ENCODE measurements around the gene HCAR3. TPM values are rescaled to one million over a fixed set of nuclear protein-coding genes. Genes with fewer than 3 reads are reported as not detected.
"Not testable (repeated sequence)": the region's sequence is repeated elsewhere in the genome, so short reads cannot be mapped to it uniquely, and the experiment has no call there.

HCAR3 gene
- total RNA-seq, 1 donor from 2014 or later = 0.32 TPM

DNA sequence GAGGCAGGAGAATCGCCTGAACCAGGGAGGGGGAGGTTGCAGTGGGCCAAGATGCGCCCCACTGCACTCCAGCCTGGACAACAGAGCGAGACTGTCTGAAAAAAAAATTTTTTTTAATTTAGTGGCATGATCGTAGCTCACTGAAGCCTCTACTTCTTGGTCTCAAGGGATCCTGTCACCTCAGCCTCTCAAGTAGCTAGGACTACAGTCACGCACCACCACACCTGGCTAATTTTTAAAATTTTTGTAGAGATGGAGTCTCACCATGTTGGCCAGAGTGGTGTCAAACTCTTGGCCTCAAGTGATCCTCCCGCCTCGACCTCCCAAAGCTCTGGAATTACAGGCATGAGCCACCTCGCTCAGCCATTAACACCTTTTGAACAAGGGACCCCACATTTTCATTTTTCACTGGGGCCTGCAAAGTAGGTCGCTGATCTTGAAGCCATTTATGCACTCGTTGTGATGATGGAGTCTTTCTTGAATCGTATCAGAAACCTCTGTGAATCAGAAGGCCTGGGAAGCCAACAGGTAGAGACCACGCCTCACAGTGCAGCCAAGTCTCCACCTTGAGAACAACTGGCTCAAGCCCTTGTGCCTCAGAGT lies 8.1 kb upstream of the HCAR3 start:
- intact Hi-C loops (cut with micrococcal nuclease) = no loop called here

DNA sequence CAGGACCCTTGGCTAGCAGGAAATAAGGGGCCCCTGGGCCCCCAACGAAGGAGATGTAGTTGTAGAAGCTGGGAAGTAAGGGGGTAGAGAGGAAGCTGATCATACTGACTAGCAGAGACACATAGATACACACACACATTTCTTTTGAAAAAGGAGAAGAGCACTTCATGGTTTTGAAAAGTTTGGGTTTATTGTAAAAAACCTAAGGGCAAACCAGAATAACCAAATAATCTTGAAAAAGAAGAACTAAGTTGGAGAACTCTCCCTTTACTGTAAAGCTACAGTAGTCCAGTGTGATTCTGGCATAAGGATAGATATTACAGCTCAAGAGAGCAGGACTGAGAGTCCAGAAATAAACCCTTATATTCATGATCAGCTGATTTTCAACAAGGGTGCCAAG lies 5.8 kb upstream of the HCAR3 start:
- intact Hi-C loops (cut with micrococcal nuclease) = no loop called here

GRCh38 chr12:122721057-122721545 lies 4.5 kb upstream of the HCAR3 start:
- intact Hi-C loops (cut with micrococcal nuclease) = no loop called here

DNA sequence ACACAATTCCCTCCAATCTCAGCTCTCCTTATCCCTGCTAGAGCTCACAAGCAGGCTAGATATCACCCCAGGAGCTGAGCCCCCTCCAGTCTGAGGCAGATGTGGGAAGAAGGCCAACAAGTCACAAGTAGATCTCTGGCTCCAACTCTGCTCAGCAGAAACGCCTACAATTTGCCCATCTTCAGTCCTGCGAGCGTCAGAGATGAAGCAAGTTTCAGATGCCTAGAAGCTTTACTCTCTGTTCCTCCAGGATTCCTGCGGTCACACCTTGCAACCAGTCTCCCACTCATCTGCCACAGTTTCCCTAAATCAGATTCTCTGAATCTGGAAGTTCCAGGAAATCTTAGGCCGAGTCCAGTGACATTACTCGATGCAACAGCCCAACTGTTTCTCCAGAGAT lies 1.4 kb downstream of the HCAR3 start:
- intact Hi-C loops (cut with micrococcal nuclease) = not testable (repeated sequence)

DNA sequence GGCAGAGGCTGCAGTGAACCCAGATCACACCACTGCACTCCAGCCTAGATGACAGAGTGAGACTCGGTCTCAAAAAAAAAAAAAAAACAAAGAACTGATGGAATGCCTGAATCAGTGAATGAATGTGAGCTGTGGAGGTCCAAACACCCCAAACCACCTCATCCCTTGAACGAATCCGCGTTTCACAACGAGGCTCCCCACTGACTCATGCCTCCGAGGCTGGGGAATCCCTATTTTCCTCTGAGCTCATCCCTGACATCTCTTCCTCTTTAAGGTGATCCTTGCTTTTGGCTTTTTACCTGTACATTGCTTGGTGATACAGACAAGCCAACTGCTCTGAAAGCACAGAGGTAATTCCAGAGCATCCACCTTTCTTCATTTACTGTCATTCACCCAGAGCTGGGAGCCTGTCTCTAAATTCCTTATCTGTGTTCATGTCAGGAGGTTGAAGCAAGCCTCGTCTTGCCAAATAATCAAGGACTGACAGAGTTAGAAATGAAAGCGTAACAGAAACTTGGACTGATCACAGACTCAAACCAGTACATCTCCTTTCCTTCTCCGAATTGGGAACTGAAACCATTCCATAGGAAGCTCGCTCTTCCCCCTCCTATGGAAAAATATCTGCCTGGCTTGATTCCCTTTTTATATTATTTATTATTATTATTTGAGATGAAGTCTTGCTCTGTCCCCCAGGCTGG lies 3.0 kb downstream of the HCAR3 start:
- intact Hi-C loops (cut with micrococcal nuclease) = not testable (repeated sequence)

- intact Hi-C loops (cut with micrococcal nuclease) = not testable (repeated sequence)
These were observed 5.3 kb downstream of the HCAR3 start for GRCh38 chr12:122711266-122711665.

DNA sequence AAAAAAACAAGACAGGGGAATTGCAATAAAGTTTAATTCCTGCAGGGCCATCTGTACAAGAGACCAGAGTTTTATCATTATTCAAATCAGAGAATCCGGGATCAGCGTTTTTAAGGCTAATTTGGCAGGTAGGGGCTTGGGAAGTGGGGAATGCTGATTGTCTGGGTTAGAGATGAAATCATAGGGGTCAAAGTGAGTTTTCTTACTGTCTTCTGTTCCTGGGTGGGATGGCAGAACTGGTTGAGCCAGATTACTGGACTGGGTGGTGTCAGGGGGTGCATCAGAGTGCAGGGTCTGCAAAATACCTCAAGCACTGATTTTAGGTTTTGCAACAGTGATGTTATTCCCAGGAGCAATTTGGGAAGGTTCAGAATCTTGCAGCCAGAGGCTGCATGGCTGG lies 6.3 kb downstream of the HCAR3 start:
- intact Hi-C loops (cut with micrococcal nuclease) = not testable (repeated sequence)

GRCh38 chr12:122709287-122709686 lies 7.3 kb downstream of the HCAR3 start:
- intact Hi-C loops (cut with micrococcal nuclease) = not testable (repeated sequence)

- intact Hi-C loops (cut with micrococcal nuclease) = not testable (repeated sequence)
These were observed 12.8 kb downstream of the HCAR3 start for GRCh38 chr12:122703841-122704240.

GRCh38 chr12:122702890-122703611 lies 13.6 kb downstream of the HCAR3 start, which contains the start of gene HCAR2:
TSS of gene HCAR2 (minus strand) at chr12:122703357. CDS start at chr12:122703283, 74 bp downstream.
- intact Hi-C loops (cut with micrococcal nuclease) = not testable (repeated sequence)

- intact Hi-C loops (cut with micrococcal nuclease) = not testable (repeated sequence)
These were observed 15.1 kb downstream of the HCAR3 start for GRCh38 chr12:122701481-122701880.

GRCh38 chr12:122700038-122700710 lies 16.4 kb downstream of the HCAR3 start:
- intact Hi-C loops (cut with micrococcal nuclease) = not testable (repeated sequence)

DNA sequence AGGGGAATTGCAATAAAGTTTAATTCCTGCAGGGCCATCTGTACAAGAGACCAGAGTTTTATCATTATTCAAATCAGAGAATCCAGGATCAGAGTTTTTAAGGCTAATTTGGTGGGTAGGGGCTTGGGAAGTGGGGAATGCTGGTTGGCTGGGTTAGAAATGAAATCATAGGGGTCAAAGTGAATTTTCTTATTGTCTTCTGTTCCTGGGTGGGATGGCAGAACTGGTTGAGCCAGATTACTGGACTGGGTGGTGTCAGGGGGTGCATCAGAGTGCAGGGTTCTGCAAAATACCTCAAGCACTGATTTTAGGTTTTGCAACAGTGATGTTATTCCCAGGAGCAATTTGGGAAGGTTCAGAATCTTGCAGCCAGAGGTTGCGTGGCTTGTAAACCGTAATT lies 19.7 kb downstream of the HCAR3 start:
- intact Hi-C loops (cut with micrococcal nuclease) = not testable (repeated sequence)

DNA sequence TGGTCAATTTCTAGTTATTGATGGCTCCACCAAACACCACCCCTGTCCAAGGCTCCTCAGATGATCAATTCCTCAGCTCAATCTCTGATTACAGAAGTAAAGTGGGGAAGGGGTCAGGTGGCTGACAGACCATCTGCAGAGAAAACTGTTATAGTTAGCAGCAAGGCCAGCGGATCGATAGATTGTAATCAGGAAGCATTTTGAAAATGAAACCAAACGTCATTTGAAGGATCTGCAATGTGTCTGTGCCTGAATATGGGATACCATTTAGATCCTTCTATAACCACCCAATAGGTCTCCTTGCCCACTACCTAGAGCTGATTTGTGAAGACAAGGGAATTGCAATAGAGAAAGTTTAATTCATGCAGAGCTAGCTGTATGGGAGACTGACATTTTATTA lies 25.0 kb downstream of the HCAR3 start:
- intact Hi-C loops (cut with micrococcal nuclease) = no loop called here

DNA sequence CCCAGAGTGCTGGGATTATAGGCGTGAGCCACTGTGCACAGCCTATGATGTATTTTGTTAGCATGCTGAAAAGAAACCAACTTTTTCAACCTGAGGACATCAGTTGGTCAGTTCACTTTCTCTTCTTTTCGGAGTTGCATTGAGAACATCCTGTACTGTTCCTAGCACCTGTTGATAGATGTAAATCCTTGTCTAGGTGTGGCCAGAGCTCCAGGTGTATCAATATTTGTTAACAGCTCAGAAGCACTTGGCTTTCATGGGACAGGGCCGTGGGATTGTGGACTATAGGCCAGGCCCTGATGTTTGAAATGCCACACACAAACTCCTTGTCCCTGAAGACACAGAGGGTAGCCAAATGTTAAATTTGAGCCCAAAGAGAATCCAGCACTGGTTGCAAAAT lies 28.3 kb downstream of the HCAR3 start:
- intact Hi-C loops (cut with micrococcal nuclease) = no loop called here

- intact Hi-C loops (cut with micrococcal nuclease) = no loop called here
These were observed 29.5 kb downstream of the HCAR3 start for GRCh38 chr12:122687086-122687485.

DNA sequence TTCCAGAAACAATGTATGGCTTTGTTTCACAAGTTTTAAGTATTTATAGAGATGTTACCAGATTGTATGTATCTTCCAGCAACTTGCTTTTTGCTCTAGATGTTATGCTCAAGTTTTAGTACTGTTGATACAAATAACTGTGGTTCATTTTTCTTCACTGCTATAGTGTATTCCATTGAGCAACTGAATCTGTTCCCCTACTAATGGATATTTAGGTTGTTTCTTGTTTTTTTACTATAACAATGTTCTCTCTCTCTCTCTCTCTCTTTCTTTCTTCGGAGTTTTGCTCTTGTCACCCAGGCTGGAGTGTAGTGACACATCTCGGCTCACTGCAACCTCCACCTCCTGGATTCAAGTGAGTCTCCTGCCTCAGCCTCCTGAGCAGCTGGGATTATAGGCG lies 30.1 kb downstream of the HCAR3 start:
- intact Hi-C loops (cut with micrococcal nuclease) = no loop called here

GRCh38 chr12:122684297-122684813 lies 32.3 kb downstream of the HCAR3 start:
- intact Hi-C loops (cut with micrococcal nuclease) = no loop called here

- intact Hi-C loops (cut with micrococcal nuclease) = no loop called here
These were observed 34.8 kb downstream of the HCAR3 start for GRCh38 chr12:122681814-122682213.

DNA sequence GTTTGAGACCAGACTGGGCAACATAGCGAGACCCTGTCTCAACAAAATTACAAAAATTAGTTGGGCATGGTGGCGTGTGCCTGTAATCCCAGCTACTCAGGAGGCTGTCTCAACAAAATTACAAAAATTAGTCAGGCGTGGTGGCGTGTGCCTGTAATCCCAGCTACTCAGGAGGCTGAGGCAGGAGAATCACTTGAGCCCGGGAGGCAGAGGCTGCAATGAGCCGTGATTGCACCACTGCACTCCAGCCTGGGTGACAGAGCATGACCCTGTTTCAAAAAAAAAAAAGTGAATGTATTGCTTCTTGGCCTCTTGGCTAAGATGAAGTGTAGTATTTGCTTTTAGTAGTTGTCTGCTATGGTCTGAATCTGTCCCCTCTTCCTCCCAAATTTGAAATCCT lies 35.6 kb downstream of the HCAR3 start:
- intact Hi-C loops (cut with micrococcal nuclease) = not testable (repeated sequence)

DNA sequence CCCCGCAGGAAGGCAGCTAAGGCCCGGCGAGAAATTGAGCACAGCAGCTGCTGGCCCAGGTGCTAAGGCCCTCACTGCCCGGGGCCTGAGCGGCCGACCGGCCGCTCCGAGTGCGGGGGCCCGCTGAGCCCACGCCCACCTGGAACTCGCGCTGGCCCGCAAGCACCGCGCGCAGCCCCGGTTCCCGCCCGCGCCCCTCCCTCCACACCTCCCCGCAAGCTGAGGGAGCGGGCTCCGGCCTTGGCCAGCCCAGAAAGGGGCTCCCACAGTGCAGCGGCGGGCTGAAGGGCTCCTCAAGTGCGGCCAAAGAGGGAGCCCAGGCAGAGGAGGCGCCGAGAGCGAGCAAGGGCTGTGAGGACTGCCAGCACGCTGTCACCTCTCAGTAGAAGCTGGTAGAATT lies 39.8 kb downstream of the HCAR3 start:
- intact Hi-C loops (cut with micrococcal nuclease) = not testable (repeated sequence)

Data from T-helper 2 cell treated with Interferon-gamma antibody and Interleukin-4, amounts not matched to agents 100 ng/mL and 5 ng/mL, for 36 hours (primary cell).